NCI-H1092 treated with DMSO at 0.1 percent for 48 hours (cell line): ENCODE data around the gene ACTL7B.
"Not testable (repeated sequence)": the region's sequence is repeated elsewhere in the genome, so short reads cannot be mapped to it uniquely, and the experiment has no call there.

ENCODE experiments used
- DNase-seq: peaks from one replicate; lab custom pipeline; 2025; lab: John Stamatoyannopoulos, UW

Gene ACTL7B

GRCh38 chr9:108844391-108844790 lies 11.4 kb downstream of the ACTL7B start:
- DNase-seq: no peak

GRCh38 chr9:108842610-108843295 lies 13.0 kb downstream of the ACTL7B start:
- no peak for DNase-seq

GRCh38 chr9:108839561-108839960 lies 16.2 kb downstream of the ACTL7B start:
- DNase-seq: not testable (repeated sequence)

GRCh38 chr9:108838017-108838416 lies 17.8 kb downstream of the ACTL7B start:
- DNase-seq: no peak

GRCh38 chr9:108837530-108837929 lies 18.3 kb downstream of the ACTL7B start:
- no peak for DNase-seq

GRCh38 chr9:108836781-108837180 lies 19.0 kb downstream of the ACTL7B start:
- DNase-seq: no peak

- DNase-seq: no peak
Measured at GRCh38 chr9:108836319-108836718, 19.5 kb downstream of the ACTL7B start.

GRCh38 chr9:108835831-108836230 lies 20.0 kb downstream of the ACTL7B start:
- DNase-seq: no peak

- no peak for DNase-seq
Measured at GRCh38 chr9:108834959-108835665, 20.7 kb downstream of the ACTL7B start.

GRCh38 chr9:108832179-108832500 lies 23.6 kb downstream of the ACTL7B start:
- no peak for DNase-seq

- no peak for DNase-seq
Measured at GRCh38 chr9:108831496-108832178, 24.1 kb downstream of the ACTL7B start.

GRCh38 chr9:108830272-108830671 lies 25.5 kb downstream of the ACTL7B start:
- no peak for DNase-seq

- DNase-seq: no peak
Measured at GRCh38 chr9:108823829-108824228, 32.0 kb downstream of the ACTL7B start.

GRCh38 chr9:108816037-108816436 lies 39.7 kb downstream of the ACTL7B start:
- no peak for DNase-seq

- no peak for DNase-seq
Measured at GRCh38 chr9:108815156-108815555, 40.6 kb downstream of the ACTL7B start.

GRCh38 chr9:108813951-108814601 lies 41.7 kb downstream of the ACTL7B start:
- peak; percentile 22 for DNase-seq

- DNase-seq: no peak
Measured at GRCh38 chr9:108812396-108813025, 43.3 kb downstream of the ACTL7B start.

- DNase-seq: peak; percentile 78
Measured at GRCh38 chr9:108811944-108812343, 43.8 kb downstream of the ACTL7B start.

GRCh38 chr9:108809269-108809668 lies 46.5 kb downstream of the ACTL7B start:
- DNase-seq: no peak
